Astrocyte (in vitro differentiated cells and primary cell): ENCODE data around the gene TMEM221. TPM values are rescaled to one million over a fixed set of nuclear protein-coding genes. Genes with fewer than 3 reads are reported as not detected.

ENCODE experiments used
- DNase-seq: peaks from one replicate; pipeline ENCODE4 v3.0.0-alpha.2; 2010; ENCODE audit warnings: low read depth
- FAIRE-seq: peaks from 2 replicates; lab custom pipeline; 2011; peaks lifted over from hg19 to GRCh38; lab: Jason Lieb, UNC
- H2AFZ ChIP-seq: 2 replicates; pipeline ENCODE4 v1.6.0; 2012; ENCODE audit warnings: low read depth, low read length, inconsistent platforms
- H3K27ac ChIP-seq: 2 replicates; pipeline ENCODE4 v1.5.1; 2011; ENCODE audit warnings: low read depth, low read length, inconsistent platforms
- H3K27me3 ChIP-seq: 2 replicates; pipeline ENCODE4 v1.6.0; 2011; ENCODE audit warnings: low read length, inconsistent platforms; ENCODE audit not compliant: insufficient read depth
- H3K36me3 ChIP-seq: 2 replicates; pipeline ENCODE4 v1.5.1; 2011; ENCODE audit warnings: low read length, inconsistent platforms; ENCODE audit not compliant: insufficient read depth
- H3K4me1 ChIP-seq: 2 replicates; pipeline ENCODE4 v1.5.1; 2011; ENCODE audit warnings: low read length, inconsistent platforms; ENCODE audit not compliant: insufficient read depth
- H3K4me2 ChIP-seq: 2 replicates; pipeline ENCODE4 v1.6.0; 2012; ENCODE audit warnings: low read length, inconsistent platforms
- H3K4me3 ChIP-seq: 2 replicates; pipeline ENCODE4 v1.5.1; 2011; ENCODE audit warnings: low read depth, mild to moderate bottlenecking, low read length, inconsistent platforms; ENCODE audit not compliant: insufficient read depth
- H3K79me2 ChIP-seq: 2 replicates; pipeline ENCODE4 v1.6.0; 2012; ENCODE audit warnings: mild to moderate bottlenecking, low read length, inconsistent platforms; ENCODE audit not compliant: insufficient read depth
- H3K9ac ChIP-seq: 2 replicates; pipeline ENCODE4 v1.6.0; 2012; ENCODE audit warnings: mild to moderate bottlenecking, low read length, inconsistent platforms
- H3K9me3 ChIP-seq: 2 replicates; pipeline ENCODE4 v1.5.1; 2012; ENCODE audit warnings: low read depth, mild to moderate bottlenecking, low read length, inconsistent platforms; ENCODE audit not compliant: insufficient read depth
- H4K20me1 ChIP-seq: 2 replicates; pipeline ENCODE4 v1.6.0; 2012; ENCODE audit warnings: low read length, inconsistent platforms; ENCODE audit not compliant: insufficient read depth
- H3K27ac Mint-ChIP-seq: one replicate; pipeline ENCODE4 v1.8.0; 2021; ENCODE audit warnings: mild to moderate bottlenecking, mixed read lengths; ENCODE audit not compliant: unreplicated experiment
- H3K27me3 Mint-ChIP-seq: one replicate; pipeline ENCODE4 v1.8.0; 2021; ENCODE audit warnings: low read depth, mixed read lengths; ENCODE audit not compliant: unreplicated experiment
- H3K36me3 Mint-ChIP-seq: one replicate; pipeline ENCODE4 v1.8.0; 2021; ENCODE audit warnings: low read depth, mixed read lengths; ENCODE audit not compliant: unreplicated experiment
- H3K4me1 Mint-ChIP-seq: one replicate; pipeline ENCODE4 v1.8.0; 2021; ENCODE audit warnings: low read depth, mixed read lengths; ENCODE audit not compliant: unreplicated experiment
- H3K4me3 Mint-ChIP-seq: one replicate; pipeline ENCODE4 v1.8.0; 2021; ENCODE audit warnings: mild to moderate bottlenecking, moderate library complexity, mixed read lengths; ENCODE audit not compliant: unreplicated experiment
- H3K9me3 Mint-ChIP-seq: one replicate; pipeline ENCODE4 v1.8.0; 2021; ENCODE audit warnings: mild to moderate bottlenecking, mixed read lengths; ENCODE audit not compliant: unreplicated experiment
- CTCF ChIP-seq: IDR thresholded peaks from 2 replicates; pipeline ENCODE4 v1.5.1; 2011; ENCODE audit warnings: low read depth, mild to moderate bottlenecking, inconsistent platforms, low read length, moderate library complexity; ENCODE audit not compliant: insufficient read depth
- EZH2 ChIP-seq: IDR thresholded peaks from 2 replicates; pipeline ENCODE4 v1.6.1; 2012; ENCODE audit warnings: mild to moderate bottlenecking, low read length, inconsistent platforms; ENCODE audit not compliant: insufficient read depth
- total RNA-seq: library from RNA; stranded (reverse); gene quantifications from 2 replicates; pipeline ENCODE4 v1.2.1, GENCODE V29; 2021

Gene TMEM221
- total RNA-seq, 1 donor from 2014 or later, result 0.23 TPM

- H3K4me2 ChIP-seq, result no peak overlapping the region
- no peak overlapping the region for H2AFZ ChIP-seq
- H3K4me1 ChIP-seq, result peaks cover 16% of the 10 kb centered on the region
- no peak overlapping the region for H3K27ac ChIP-seq
- TF ChIP-seq EZH2 (no peak), CTCF (no peak)
- Mint-ChIP-seq H3K4me3 (peak overlapping the region; percentile 35), H3K27ac (no peak overlapping the region), H3K9me3 (no peaks in the 10 kb centered on the region), H3K27me3 (peaks cover 6% of the 10 kb centered on the region), H3K36me3 (no peaks in the 10 kb centered on the region), H3K4me1 (peaks cover 6% of the 10 kb centered on the region)
- no peak overlapping the region for H3K4me3 ChIP-seq
- FAIRE-seq (no peak), DNase-seq (no peak)
- peaks cover 10% of the 10 kb centered on the region for H4K20me1 ChIP-seq
- H3K36me3 ChIP-seq, result no peaks in the 10 kb centered on the region
- H3K9me3 ChIP-seq, result no peaks in the 10 kb centered on the region
- peaks cover 3% of the 10 kb centered on the region for H3K27me3 ChIP-seq
- no peak overlapping the region for H3K9ac ChIP-seq
- peaks cover 12% of the 10 kb centered on the region for H3K79me2 ChIP-seq
These were observed 19.2 kb upstream of the TMEM221 start for GRCh38 chr19:17467471-17468301.

GRCh38 chr19:17466487-17466850 lies 18.0 kb upstream of the TMEM221 start:
- H3K27ac Mint-ChIP-seq, result no peak overlapping the region
- H3K4me2 ChIP-seq, result no peak overlapping the region

More at GRCh38 chr19:17466487-17466850, 18.0 kb upstream of the TMEM221 start:
- H3K9ac ChIP-seq, result no peak overlapping the region
- H3K27me3 ChIP-seq, result peaks cover 3% of the 10 kb centered on the region
- no peak for TF ChIP-seq EZH2
- no peak for TF ChIP-seq CTCF
- peaks cover 7% of the 10 kb centered on the region for H3K79me2 ChIP-seq
- H3K4me3 Mint-ChIP-seq, result no peak overlapping the region
- no peaks in the 10 kb centered on the region for H3K36me3 ChIP-seq
- H3K4me1 ChIP-seq, result peaks cover 14% of the 10 kb centered on the region
- peaks cover 6% of the 10 kb centered on the region for H3K4me1 Mint-ChIP-seq
- H4K20me1 ChIP-seq, result peaks cover 6% of the 10 kb centered on the region
- no peak overlapping the region for H3K4me3 ChIP-seq
- H3K9me3 ChIP-seq, result no peaks in the 10 kb centered on the region
- peaks cover 7% of the 10 kb centered on the region for H3K27me3 Mint-ChIP-seq
- FAIRE-seq (no peak), DNase-seq (no peak)
- H3K27ac ChIP-seq, result no peak overlapping the region
- H2AFZ ChIP-seq, result no peak overlapping the region
- no peaks in the 10 kb centered on the region for H3K36me3 Mint-ChIP-seq
- H3K9me3 Mint-ChIP-seq, result no peaks in the 10 kb centered on the region
